ENCODE results near the gene NEURL1B. TPM values are rescaled to one million over a fixed set of nuclear protein-coding genes. Genes with fewer than 3 reads are reported as not detected.

The NEURL1B gene
- total and polyA plus RNA-seq, 10 of the 15 experiments (the other 5 are each of a cell fraction or from before 2014, with no cell fraction given) = 0.04 to 0.28 (median 0.05) TPM; not detected in 4

DNA sequence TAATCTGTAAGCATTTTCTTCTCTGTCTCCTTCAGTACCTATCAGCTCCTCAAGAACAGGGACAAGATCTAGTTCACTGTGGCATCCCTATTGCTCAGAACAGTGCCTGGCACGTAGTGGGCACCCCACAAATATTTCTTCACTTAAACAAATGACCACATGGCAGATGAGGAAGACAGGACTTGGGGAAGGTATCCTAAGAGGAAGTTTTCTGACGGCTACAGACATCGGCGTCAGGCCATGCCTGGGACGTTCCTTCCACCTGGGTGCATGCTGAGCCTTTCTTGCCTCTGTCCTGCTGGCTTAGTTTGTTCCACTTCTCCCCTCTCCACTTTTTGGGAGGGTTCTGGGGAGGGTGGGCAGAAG, 60.2 kb downstream of the NEURL1B start:
- in situ Hi-C loops (cut with MboI) = no loop called here

More for the DNA sequence above, 60.2 kb downstream of the NEURL1B start:
- Histone ChIP-seq H4K20me1 (ENCODE audit: control insufficient read depth, insufficient read depth) (no peaks in the 10 kb centered on the region), H2AFZ (ENCODE audit: control insufficient read depth, low read depth, low read length) (no peak overlapping the region), H3K27ac (ENCODE audit: control insufficient read depth, insufficient read depth) (no peak overlapping the region), H3K79me2 (ENCODE audit: control insufficient read depth, insufficient read depth, low read length) (no peaks in the 10 kb centered on the region), H3K4me1 (ENCODE audit: control insufficient read depth, insufficient read depth, low read length) (peaks cover 7% of the 10 kb centered on the region), H3K36me3 (ENCODE audit: control insufficient read depth in 2 of 2, insufficient read depth in 2 of 2, low read length in 1 of 2) (no peaks in the 10 kb centered on the region), H3K4me3 (no peak overlapping the region), H3K27me3 (replicated peaks in 1 of 2; ENCODE audit: control insufficient read depth in 2 of 2, insufficient read depth in 2 of 2, low read length in 1 of 2) (no peaks in the 10 kb centered on the region; a peak in 2 of 4 replicates), H3K9me3 (replicated peaks; ENCODE audit: control insufficient read depth, insufficient read depth, low read length) (no peaks in the 10 kb centered on the region), H3K9ac (ENCODE audit: control insufficient read depth, insufficient read depth, low read length) (no peak overlapping the region), H3K4me2 (ENCODE audit: control insufficient read depth, insufficient read depth) (no peak overlapping the region)
- TF ChIP-seq TARDBP (IDR thresholded peaks at IDR 0.05; ENCODE audit: borderline replicate concordance) (no peak), SUPT20H (IDR thresholded peaks at IDR 0.05; ENCODE audit: borderline replicate concordance, control insufficient read depth, low read depth, low read length) (no peak), PML (IDR thresholded peaks at IDR 0.05; ENCODE audit: low read length) (no peak), ZNF24 (IDR thresholded peaks at IDR 0.05) (no peak), JUNB (IDR thresholded peaks at IDR 0.05) (no peak)
- TF ChIP-seq, protein P1, sequence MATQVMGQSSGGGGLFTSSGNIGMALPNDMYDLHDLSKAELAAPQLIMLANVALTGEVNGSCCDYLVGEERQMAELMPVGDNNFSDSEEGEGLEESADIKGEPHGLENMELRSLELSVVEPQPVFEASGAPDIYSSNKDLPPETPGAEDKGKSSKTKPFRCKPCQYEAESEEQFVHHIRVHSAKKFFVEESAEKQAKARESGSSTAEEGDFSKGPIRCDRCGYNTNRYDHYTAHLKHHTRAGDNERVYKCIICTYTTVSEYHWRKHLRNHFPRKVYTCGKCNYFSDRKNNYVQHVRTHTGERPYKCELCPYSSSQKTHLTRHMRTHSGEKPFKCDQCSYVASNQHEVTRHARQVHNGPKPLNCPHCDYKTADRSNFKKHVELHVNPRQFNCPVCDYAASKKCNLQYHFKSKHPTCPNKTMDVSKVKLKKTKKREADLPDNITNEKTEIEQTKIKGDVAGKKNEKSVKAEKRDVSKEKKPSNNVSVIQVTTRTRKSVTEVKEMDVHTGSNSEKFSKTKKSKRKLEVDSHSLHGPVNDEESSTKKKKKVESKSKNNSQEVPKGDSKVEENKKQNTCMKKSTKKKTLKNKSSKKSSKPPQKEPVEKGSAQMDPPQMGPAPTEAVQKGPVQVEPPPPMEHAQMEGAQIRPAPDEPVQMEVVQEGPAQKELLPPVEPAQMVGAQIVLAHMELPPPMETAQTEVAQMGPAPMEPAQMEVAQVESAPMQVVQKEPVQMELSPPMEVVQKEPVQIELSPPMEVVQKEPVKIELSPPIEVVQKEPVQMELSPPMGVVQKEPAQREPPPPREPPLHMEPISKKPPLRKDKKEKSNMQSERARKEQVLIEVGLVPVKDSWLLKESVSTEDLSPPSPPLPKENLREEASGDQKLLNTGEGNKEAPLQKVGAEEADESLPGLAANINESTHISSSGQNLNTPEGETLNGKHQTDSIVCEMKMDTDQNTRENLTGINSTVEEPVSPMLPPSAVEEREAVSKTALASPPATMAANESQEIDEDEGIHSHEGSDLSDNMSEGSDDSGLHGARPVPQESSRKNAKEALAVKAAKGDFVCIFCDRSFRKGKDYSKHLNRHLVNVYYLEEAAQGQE (IDR thresholded peaks at IDR 0.05; ENCODE audit: low read depth, low read length) = no peak
- SMC1A ChIA-PET (ENCODE audit: uncharacterized antibody, unreplicated experiment) = interaction anchor here (1.4 kb wide), 1 partner anchor 11 kb away, joined by 3 read pairs; no protein-coding TSS in a partner anchor
- RAD21 ChIA-PET (ENCODE audit: unreplicated experiment) = no interaction called here
- POLR2A ChIA-PET = no interaction called here
- FAIRE-seq (no peak), DNase-seq (ENCODE audit: low read depth, low spot score) (no peak), ATAC-seq (no peak)
- intact Hi-C loops (cut with micrococcal nuclease; ENCODE audit: unreplicated experiment) = loop anchor here (10.0 kb wide), 1 partner anchor 574 kb away; no protein-coding TSS in a partner anchor
- 2% methylated on average over 5 of the region's 5 CpGs for WGBS (ENCODE audit: insufficient coverage, insufficient replicate concordance, low lambda C conversion rate, missing lambda C conversion rate)
- BruUV-seq (replicated peaks) = no TSS peak
- CTCF ChIA-PET = interaction anchor here (0.6 to 1.0 kb wide), 3 partner anchors 241 to 385 kb away, joined by 3 read pairs; partner anchors contain the start of gene RPL26L1
